Measurements from ENCODE around the gene IL5RA.

Gene IL5RA

DNA sequence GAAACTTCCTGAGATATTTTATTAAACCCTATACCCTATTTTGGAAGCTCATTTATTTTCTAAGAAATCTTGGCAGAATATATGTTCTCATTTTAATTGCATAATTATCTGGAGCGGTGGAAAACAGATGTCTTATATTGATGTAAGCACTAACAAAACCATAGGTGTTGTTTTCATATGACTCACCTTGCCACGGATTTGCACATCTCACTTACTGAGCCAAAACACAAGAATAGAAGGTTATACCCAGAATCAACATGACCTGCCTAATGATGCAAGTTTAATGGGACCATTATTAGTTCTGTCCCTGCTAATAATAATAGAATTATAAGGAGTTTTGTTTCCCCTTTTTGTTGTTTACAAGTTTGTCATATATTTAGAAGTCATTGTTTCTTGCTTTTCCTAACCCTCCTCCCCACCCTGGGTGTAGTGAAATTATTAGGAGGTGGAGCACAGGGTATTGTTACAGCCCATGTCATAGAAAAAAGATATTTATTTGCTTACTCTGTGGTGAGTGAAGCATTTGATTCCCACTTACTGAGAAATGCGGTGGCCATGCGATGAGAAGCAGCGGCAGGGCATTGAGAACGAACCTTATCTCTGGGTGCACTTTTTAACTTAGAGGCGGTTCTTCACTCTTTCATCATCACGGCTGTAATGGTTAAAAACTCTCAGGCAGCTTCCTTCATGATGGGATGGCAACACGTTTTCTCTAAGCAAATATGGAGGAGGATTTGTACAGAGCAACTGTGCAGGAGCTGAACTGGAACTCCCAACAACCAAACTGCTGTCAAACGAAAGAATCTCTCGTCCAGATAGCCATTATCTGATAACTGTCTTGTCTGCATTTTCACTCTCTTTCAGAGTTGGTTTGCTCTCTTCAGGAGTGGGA lies 521 bp downstream of the IL5RA start:
- H3K4me3 ChIP-seq (ENCODE audit: low read depth, low read length), result no peak overlapping the region
- no peak for DNase-seq (ENCODE audit: low read depth)
- TF ChIP-seq, protein P1, sequence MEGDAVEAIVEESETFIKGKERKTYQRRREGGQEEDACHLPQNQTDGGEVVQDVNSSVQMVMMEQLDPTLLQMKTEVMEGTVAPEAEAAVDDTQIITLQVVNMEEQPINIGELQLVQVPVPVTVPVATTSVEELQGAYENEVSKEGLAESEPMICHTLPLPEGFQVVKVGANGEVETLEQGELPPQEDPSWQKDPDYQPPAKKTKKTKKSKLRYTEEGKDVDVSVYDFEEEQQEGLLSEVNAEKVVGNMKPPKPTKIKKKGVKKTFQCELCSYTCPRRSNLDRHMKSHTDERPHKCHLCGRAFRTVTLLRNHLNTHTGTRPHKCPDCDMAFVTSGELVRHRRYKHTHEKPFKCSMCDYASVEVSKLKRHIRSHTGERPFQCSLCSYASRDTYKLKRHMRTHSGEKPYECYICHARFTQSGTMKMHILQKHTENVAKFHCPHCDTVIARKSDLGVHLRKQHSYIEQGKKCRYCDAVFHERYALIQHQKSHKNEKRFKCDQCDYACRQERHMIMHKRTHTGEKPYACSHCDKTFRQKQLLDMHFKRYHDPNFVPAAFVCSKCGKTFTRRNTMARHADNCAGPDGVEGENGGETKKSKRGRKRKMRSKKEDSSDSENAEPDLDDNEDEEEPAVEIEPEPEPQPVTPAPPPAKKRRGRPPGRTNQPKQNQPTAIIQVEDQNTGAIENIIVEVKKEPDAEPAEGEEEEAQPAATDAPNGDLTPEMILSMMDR (IDR thresholded peaks at IDR 0.05; ENCODE audit: low read depth, low read length, missing control alignments), result no peak

DNA sequence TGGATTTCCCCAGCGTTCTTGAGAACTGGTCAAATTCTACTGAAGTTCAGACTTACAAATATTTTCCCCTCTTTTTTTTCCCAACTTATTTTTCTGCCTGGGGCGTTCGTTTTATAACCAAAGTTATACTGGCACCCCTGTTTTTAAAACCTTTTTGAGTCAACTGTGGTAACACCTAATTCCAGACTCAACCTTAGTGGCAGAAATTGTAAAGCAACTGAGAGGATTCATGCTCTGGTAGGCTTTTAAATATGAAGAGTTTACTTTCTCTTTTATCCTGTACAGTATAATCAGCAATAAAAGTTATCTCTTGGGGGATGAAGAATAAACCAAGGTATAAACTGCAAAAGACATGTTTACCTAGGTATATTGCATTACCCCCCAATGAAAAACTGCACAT lies 2.3 kb downstream of the IL5RA start:
- no peak overlapping the region for H3K4me3 ChIP-seq (ENCODE audit: low read depth, low read length)
- DNase-seq (ENCODE audit: low read depth), result no peak
- TF ChIP-seq, protein P1 (IDR thresholded peaks at IDR 0.05; ENCODE audit: low read depth, low read length, missing control alignments), result no peak

DNA sequence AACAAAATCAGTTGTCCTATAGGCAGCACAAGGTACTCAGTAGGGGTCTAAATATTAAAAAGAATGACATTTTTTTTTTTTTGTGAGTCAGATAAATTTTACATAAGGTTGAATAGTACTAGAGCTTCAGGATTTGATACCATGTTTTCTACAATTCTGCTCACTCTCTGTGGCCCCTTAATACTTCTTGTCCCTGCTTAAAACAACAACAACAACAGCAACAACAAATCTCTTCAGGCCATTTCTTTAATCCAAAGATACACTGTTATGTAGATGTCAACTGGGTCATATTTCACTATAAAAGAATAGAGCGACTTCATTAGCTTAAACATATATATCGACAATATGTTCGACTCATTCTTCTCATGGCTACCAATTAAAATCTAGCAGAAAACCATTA lies 3.0 kb downstream of the IL5RA start:
- DNase-seq (ENCODE audit: low read depth), result no peak
- TF ChIP-seq, protein P1 (IDR thresholded peaks at IDR 0.05; ENCODE audit: low read depth, low read length, missing control alignments), result no peak
- no peak overlapping the region for H3K4me3 ChIP-seq (ENCODE audit: low read depth, low read length)

DNA sequence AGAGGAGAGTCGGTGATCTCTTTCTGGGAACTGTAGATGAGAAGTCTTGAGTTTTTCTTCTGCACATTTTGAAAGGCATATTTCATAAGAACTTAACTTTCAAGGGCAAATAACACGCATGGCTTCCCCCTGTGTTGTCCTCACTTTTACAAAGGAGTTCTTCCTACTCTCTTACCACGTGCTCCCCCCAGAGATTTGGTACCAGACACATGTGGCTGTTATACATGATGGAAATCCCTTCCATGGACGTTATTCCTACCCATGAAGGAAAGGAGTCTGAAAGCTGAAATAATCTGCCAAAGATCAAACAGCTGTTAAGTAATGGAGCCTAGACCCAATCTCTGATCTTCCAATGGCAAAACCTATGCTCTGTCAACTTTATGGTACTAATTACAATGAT lies 4.4 kb downstream of the IL5RA start:
- TF ChIP-seq, protein P1 (IDR thresholded peaks at IDR 0.05; ENCODE audit: low read depth, low read length, missing control alignments), result no peak
- no peak overlapping the region for H3K4me3 ChIP-seq (ENCODE audit: low read depth, low read length)
- DNase-seq (ENCODE audit: low read depth), result no peak

DNA sequence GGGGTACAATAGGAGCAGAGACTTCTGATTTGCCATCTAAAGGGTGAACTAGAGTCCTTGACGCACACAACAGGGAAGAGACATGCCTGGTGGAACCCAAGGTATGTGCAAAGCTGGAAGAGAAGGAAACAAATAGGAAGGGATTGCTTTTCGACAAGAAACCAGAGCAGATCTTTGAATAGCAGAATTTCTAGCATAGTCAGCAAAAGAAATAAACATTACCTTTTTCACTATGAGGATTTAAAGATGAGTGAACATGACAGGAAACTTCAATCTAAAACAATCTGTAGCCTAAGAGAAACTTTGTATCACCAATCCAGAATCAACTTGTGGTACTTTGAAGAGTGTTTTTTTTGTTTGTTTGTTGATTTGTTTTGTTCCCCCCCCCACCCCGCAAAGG lies 4.9 kb downstream of the IL5RA start:
- no peak for DNase-seq (ENCODE audit: low read depth)
- TF ChIP-seq, protein P1 (IDR thresholded peaks at IDR 0.05; ENCODE audit: low read depth, low read length, missing control alignments), result no peak
- no peak overlapping the region for H3K4me3 ChIP-seq (ENCODE audit: low read depth, low read length)

DNA sequence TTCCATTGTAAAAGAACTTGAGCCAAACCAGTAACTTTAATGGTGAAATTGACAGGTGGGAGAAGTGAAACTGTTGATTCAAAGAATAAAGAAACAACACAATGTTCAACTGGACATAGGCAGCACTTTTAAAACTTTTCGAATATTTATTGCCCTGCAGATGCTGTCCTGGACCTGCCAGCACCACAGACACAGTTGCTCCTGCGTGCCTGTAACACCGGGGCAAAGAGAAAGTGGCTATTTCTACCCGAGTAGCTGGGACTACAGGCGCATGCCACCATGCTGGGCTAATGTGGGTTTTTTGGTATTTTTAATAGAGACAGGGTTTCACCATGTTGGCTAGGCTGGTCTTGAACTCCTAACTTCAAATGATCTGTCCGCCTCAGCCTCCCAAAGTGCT lies 7.4 kb downstream of the IL5RA start:
- no peak for DNase-seq (ENCODE audit: low read depth)
- TF ChIP-seq, protein P1 (IDR thresholded peaks at IDR 0.05; ENCODE audit: low read depth, low read length, missing control alignments), result no peak
- no peak overlapping the region for H3K4me3 ChIP-seq (ENCODE audit: low read depth, low read length)

All from GM12864 (cell line).